HG03135 (cell line): Measurements from ENCODE around the gene PASK.

Experiments used
- ATAC-seq: cut with Tn5 transposase; IDR thresholded peaks from one replicate; pipeline ENCODE4 v1.9.1; 2021; ENCODE audit warnings: mild to moderate bottlenecking, moderate library complexity; ENCODE audit not compliant: unreplicated experiment

Gene PASK

GRCh38 chr2:241068942-241069810 lies 80.1 kb downstream of the PASK start:
- no peak for ATAC-seq

GRCh38 chr2:241068136-241068941 lies 80.9 kb downstream of the PASK start:
- ATAC-seq = no peak

- no peak for ATAC-seq
Measured at GRCh38 chr2:241067501-241068135, 81.7 kb downstream of the PASK start.

- no peak for ATAC-seq
Measured at GRCh38 chr2:241066893-241067341, 82.4 kb downstream of the PASK start.

- no peak for ATAC-seq
Measured at GRCh38 chr2:241066171-241066892, 82.9 kb downstream of the PASK start.

GRCh38 chr2:241065355-241065803 lies 83.9 kb downstream of the PASK start:
- no peak for ATAC-seq

- ATAC-seq = no peak
Measured at GRCh38 chr2:241064802-241065354, 84.4 kb downstream of the PASK start.

- no peak for ATAC-seq
Measured at GRCh38 chr2:241064008-241064801, 85.1 kb downstream of the PASK start.

- ATAC-seq = no peak
Measured at GRCh38 chr2:241063587-241063986, 85.7 kb downstream of the PASK start.

GRCh38 chr2:241063093-241063551 lies 86.2 kb downstream of the PASK start:
- no peak for ATAC-seq

GRCh38 chr2:241062389-241063092 lies 86.7 kb downstream of the PASK start:
- ATAC-seq = no peak

GRCh38 chr2:241061275-241061674 lies 88.0 kb downstream of the PASK start:
- ATAC-seq = no peak
